HPDE6-E6E7 (cell line): Measurements from ENCODE around the gene CFAP53.
"Not testable (repeated sequence)": the region's sequence is repeated elsewhere in the genome, so short reads cannot be mapped to it uniquely, and the experiment has no call there.

Experiments used
- DNase-seq: peaks from one replicate; pipeline ENCODE4 v3.0.0; 2011; ENCODE audit warnings: missing footprints; ENCODE audit errors: extremely low spot score

CFAP53 gene

DNA sequence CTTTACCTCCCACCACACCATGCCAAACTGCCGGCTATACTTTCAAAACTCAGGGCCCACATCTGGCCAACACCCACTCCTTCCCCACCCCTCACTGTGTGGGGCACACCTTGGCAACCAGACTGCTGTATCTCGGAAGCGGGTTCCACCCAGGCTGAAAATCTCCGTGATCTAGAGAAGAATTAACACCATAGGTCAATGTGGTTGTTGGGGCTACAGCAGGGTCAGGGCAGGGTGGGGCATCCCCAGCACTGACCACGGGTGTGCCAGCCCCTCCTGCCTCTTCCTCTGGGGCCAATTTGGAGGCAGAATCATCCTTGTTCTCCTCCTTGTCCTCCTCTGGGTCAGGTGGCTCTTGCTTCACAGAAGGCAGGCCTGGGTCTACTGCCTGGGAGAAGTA lies 6.3 kb upstream of the CFAP53 start:
- DNase-seq = no peak

DNA sequence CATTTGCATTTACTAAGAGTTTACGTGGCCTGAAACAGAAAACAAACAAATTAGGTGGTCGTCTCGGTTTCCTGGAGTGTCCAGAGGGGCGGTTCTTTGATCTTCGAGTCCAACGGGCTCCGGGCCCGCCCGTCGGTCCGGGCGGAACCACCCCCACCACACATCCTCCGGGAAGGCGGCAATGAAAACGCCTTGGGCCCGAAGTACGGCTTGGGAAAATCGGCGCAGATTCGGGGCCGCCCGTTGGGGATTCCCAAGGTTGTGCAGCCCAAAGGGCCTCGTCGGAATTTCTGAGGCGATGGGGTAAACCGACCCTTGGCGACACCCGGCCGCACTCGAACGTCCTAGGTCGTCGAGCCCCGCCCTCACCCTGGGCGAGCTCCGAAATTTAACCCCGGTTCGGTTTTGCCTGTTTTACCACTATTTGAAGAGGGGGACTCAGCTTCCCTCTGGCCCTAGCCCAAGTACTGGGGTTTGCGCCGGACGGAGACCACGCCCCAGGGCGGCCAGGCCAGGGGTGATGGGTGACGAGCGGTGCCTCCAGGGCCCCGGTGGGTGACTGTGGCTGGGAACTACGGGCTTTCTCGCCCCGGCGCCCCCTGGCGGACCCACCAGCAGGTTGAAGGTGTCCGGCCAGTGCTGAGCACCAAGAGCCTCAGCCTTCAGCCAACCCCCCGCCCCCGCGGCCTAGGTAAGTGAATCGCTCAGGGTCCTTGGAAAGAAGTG lies 1.9 kb upstream of the CFAP53 start:
- DNase-seq = peak; percentile 54

DNA sequence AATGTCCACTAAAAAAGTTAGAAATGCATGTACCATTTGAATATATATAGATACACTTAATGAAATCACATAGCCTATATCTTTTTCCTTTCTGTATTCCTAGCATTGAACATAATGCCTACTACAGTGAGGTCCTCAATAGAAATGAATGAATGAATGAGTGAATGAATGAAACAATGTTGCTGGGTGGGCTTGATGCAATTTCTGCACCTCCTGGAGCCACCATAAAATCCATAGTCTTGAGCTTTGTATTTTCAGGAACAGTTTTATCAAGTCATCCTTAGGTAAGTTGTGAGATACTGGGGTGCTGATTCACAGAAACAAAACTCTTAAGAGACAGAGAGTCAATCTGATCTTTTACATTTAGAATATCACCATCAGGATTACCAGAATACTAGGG lies 3.3 kb downstream of the CFAP53 start:
- DNase-seq = no peak

DNA sequence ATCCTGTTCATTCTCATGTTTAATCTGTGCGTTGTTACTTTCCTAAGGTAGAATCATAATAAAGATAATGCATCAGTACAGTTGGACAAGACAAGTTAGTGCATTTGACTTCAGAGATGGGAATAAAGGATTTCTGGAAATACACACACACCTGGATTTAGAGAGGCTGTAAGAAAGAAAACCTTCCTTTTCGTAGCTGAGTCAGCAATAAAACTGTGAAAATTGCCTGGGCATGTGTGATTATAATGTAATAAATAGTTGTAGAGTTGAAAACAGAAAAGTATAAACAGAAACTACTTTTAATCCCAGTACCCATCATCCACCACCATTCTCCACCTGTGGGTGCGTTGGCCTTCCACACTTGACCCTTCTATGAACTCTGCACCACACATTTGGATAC lies 15.4 kb downstream of the CFAP53 start:
- no peak for DNase-seq

DNA sequence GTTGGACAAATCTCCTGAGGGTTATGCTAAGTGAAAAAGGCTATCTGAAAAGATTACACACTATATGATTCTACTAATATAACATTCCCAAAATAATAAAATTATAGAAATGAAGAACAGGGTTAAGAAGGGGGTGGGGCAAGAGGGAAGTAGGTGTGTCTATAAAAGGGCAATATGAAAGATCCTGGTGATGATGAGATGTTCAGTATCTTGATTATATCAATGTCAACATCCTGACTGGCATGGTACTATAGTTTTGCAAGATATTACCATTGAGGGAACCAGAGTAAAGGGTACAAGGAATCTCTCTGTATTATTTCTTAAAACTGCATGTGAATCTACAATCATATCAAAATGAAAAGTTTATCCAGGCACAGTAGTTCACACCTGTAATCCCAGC lies 16.7 kb downstream of the CFAP53 start:
- DNase-seq = no peak

DNA sequence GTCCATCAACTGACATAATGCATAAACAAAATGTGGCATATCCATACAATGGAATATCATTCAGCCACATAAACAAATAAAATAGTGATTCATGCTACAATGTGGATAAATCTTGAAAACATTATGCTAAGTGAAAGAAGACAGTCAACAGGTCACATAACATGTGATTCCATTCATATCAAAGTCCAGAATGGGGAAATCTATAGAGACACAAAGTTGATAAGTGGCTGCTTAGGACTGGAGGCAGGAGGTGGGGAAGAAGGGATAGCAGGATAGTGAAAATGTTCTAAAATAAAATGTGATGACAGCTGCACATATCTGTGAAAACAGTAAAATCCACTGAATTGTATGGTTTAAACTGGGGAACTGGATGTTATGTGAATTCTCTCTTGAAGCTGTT lies 18.7 kb downstream of the CFAP53 start:
- DNase-seq = no peak

DNA sequence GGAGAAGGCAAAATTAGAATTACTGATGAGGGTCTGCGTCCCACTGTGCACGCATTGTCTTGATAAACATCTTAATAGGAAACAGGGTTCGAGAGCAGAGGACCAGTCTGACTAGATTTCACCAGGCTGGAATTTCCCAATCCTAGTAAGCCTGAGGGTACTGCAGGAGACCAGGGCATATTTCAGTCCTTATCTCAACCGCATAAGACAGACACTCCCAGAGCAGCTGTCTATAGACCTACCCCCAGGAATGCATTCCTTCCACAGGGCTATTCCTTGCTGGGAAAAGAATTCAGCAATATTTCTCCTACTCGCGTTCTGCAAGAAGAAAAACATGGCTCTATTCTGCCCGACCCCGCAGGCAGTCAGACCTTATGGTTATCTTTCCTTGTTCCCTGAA lies 24.5 kb downstream of the CFAP53 start:
- DNase-seq = not testable (repeated sequence)

DNA sequence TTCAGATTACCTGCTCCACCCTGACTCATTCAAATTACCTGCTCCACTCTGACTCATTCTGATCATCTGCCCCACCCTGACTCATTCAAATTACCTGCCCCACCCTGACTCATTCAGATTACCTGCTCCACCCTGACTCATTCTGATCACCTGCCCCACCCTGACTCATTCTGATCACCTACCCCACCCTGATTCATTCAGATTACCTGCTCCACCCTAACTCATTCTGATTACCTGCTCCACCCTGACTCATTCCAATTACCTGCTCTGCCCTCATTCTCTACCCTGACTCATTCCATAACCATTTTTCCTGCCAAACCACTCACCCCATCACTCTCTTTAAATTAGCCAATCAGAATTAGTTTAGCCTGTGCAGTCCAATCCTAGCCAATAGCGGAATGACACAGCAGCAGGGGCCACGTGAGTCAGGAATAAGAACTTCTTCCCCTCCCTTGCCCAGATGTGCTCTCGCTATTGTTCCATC lies 26.2 kb downstream of the CFAP53 start:
- no peak for DNase-seq

DNA sequence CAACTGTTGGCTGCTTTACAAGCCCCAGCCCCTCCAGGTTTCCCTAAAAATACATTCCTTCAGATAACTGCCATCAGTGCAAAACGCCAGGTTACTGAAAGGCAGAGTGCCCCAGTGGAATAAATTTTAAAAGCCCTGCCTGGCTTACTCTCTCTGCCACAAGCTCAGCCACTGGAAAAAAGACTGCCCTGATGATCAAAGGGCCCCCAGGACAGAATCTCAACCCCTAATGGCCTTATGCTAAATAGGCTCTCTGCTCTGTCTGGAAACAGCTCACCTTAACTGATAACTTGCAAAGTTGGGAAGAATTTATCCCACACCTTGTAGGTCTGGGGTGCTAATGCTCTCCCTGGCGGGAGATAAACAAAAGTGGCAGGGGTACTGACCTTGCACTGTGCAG lies 33.9 kb downstream of the CFAP53 start:
- no peak for DNase-seq

DNA sequence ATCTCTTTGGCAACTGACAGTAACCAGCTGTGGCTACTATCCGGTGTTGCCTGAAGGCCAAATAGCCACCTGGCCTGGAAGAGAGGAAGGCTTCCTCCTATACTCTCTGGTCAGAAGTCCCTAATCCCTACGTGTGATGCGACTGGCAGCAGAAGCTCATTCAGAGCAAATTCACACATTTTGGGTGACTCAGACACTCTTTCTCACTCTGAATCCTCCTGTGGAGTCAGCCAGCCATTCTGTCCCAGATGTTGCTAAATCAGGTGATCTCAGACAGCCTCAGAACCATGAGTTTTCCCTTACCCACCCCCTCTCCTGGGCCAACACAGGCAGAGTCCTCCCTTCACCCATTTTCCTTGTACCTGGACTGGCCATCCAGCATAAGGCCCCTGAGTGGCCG lies 34.7 kb downstream of the CFAP53 start:
- peak; percentile 43 for DNase-seq

DNA sequence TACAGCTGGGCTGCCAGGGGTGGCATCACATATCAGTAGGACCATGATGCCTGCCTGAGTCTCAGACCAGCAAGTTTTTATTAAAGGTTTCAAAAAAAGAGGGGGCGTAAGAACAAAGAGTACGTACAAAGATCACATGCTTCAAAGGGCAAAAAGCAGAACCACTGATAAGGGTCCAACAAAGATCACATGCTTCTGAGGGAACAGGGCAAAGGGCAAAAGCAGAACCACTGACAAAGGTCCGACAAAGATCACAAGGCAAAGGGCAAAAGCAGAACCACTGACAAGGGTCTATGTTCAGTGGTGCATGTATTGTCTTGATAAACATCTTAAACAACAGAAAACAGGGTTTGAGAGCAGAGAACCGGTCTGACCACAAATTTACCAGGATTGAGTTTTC lies 46.0 kb downstream of the CFAP53 start:
- not testable (repeated sequence) for DNase-seq

DNA sequence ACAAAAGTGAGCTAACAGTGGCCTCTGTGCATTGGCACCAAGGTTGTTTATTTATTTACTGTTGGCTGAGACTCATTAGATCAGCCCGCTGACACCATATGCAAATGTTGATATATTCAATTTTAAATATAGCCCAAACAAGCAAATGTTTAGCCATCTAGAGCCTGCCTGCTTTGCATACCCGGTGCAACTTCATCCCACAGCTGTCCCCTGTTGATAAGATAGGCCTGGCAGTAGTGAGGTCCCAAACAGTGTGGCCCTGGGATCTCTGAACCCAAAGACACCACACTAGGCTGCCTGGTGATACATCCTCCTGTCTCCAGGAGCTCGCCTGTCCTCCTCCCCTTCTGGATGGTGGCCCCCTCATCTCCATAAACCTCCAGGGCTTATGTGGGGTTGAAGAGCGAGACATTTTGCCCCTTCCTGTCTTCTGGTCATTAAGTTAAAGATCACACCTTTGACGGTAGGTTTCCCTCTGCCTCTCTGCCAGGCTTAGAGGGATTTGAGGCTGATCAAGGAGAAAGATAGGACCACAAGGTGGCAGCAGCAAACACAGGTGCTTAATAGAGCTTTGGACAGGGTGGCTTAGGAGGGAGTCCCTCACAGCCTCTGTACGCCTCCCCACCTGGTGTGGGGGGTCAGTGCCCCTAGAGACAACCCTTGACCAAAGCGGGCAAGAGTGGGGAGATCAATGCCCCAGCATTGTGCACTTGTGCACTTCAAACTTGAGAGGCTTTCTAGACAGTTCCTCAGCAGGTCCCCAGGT lies 47.7 kb downstream of the CFAP53 start:
- no peak for DNase-seq

DNA sequence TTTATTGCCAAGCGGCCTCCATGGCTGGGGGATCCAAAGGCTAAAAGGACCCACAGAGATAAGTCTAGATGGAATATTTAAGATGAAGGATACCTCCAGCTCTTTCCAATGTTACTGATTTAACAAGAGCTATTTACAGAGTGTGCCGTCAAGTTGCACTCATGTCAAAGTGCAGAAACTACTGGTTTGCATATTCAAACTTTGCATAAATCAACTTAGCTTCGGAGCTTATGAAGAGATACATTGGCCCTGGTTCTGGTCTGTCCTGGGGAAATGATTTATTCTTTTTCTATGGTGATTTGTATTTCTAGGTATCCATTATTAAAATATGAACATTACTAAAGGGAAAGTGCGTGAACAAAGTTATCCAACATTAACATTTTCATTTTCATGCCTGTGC lies 57.0 kb downstream of the CFAP53 start:
- no peak for DNase-seq

DNA sequence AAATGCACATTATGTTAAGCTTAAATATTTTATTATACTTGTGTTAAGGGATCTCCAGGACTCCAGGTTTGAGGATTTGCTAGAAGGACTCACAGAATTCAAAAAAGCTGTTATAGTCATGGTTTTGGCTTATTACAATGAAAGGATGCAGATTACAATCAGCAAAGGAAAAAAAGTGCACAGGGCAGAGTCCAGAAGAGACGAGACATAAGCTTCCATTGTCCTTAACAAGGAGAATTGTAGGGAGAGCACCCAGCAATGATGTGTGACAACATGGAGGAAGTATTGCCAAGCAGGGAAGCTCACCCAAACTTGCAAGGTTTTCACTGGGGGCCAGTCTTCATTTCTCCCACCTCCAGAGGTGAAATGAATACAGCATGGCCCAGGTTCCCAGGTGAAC lies 58.6 kb downstream of the CFAP53 start:
- DNase-seq = no peak

DNA sequence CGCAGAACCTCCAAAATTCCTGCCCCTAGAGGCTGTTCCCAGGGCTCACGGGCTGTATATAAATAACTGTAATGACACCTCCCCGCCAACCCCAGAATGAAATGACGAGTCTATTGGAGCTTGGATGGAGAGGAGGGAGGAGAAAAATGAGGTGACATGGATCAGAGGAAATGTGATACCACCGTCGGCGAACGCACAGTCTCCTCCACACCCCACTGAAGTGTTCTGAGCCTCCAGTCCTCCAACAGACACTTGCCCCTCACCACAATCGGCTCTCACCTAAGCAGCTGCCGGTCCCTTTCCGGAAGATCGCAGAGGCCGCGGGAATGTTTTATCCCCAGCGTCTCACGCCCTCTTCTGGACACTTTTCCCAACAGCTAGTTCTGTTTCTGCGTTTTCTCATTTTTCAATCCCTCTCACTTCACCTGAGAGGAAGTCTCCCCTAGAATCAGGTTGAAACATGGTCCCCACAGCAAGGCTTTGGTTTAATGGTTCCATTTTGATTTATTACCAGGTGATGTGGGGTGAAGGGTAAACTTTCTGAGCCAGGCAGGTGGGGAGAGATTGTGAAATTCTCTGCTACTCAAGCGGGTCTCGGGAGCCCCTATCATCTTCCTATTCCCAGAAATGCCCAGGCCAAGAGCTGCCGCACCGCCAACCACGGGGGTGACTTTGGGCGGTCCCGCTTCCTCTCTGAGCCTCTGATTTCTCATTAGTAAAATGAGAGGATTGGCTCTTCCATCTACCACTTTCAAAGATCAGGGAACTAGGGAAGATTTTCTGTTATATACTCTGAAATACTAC lies 62.3 kb downstream of the CFAP53 start:
- DNase-seq = peak; percentile 50

DNA sequence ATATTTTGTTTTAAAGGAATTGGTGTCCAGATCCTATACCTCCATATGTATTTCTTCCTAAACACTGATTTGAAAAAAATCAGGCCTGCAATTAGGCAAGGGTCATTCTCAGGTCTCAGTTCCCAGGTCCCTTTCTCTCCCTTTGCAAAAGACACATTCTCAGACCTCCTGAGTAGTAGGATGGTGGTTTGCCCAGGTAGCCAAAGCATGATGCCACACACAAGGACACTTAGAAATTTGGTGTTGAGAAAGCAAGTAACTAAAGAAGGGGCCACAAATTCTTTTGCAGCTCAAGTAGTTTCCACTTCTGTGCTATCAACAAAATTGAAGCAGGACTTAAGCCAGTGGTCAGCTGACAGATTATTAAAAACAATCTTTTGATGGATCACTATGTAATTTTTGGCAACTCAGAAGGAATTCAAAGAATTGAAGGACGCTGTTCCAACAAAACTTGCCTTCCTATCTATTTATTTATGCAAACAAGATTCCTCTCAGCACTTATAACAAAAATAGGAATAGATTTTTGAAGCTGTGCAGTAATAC lies 64.7 kb downstream of the CFAP53 start:
- no peak for DNase-seq

DNA sequence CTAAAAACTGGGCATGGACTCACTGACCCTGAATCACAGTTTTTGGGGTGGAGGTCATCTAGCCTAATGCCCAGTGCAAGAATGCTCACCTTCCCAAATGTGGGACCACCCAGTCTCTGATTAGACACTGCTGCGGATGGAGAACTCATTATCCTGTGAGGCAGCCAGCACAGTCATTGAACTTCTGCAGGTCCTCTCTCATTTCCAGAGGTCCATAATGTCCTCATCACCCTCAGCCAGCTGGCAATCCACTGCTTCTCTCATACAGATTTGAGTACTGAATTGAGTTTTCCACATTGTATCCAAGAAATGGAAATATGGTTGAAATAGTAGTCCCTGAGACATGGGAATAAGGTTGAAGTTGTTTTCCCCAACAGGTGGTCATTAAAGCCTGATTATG lies 66.4 kb downstream of the CFAP53 start:
- no peak for DNase-seq

DNA sequence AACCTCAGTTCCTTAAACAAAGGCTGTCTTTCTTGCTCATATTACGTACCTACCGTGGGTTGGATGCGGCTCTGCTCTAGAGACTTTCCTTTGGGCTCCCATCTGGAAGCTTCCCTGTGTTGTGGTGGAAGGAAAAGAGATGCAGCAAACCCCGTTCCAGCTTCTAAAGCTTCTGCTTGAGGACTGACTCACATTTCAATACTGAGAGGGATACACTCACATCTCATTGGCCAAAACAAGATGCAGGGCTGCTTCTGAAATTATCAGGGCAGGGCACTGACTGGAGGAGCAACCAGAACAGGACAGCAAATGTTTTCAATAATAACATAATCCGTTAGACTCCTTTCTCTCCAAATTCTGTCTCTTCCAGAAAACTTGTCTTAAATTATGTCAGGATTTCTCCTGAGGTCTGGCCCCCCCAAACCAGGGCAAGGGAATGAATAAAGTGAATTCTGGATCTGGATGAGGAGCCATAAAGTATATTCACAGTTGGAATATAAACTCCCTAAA lies 66.9 kb downstream of the CFAP53 start:
- DNase-seq = no peak

DNA sequence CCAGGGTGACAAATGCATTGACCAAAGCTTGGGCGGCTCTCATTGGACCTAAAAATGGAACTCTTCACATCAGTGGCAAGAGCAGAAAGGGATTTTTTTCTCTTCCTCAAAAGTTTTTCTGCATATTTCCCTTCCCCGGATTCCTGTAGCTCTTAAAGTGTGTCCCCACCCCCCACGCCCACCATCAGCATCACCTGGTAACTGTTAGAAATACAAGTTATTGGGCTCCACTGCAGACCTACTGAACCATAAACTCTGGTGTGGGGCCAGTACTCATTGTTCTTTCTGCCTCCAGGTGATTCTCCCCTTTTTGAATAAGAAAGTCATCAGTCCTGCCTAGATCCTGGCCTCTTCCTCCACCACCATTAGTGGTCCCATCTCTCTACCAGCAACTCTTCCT lies 70.0 kb downstream of the CFAP53 start:
- DNase-seq = no peak

DNA sequence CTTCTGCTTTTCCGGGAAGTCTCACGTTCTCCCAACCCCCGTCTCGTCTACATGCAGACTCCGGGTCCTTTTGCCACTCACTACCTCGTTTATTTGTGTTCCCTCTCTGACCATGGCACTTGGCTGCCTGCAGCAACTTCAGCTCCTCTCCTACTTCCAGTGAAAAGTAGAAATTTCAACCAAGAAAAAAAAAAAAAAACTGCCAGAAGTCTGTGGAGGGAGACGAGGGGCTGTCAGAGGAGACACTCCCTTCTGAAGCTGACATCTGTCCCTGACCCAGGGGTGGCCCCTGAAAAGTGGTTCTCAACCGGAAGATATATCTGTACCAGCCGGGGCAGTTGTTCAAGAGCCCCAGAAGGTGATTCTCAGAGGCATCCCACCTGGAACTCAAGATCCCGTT lies 70.6 kb downstream of the CFAP53 start:
- DNase-seq = no peak

DNA sequence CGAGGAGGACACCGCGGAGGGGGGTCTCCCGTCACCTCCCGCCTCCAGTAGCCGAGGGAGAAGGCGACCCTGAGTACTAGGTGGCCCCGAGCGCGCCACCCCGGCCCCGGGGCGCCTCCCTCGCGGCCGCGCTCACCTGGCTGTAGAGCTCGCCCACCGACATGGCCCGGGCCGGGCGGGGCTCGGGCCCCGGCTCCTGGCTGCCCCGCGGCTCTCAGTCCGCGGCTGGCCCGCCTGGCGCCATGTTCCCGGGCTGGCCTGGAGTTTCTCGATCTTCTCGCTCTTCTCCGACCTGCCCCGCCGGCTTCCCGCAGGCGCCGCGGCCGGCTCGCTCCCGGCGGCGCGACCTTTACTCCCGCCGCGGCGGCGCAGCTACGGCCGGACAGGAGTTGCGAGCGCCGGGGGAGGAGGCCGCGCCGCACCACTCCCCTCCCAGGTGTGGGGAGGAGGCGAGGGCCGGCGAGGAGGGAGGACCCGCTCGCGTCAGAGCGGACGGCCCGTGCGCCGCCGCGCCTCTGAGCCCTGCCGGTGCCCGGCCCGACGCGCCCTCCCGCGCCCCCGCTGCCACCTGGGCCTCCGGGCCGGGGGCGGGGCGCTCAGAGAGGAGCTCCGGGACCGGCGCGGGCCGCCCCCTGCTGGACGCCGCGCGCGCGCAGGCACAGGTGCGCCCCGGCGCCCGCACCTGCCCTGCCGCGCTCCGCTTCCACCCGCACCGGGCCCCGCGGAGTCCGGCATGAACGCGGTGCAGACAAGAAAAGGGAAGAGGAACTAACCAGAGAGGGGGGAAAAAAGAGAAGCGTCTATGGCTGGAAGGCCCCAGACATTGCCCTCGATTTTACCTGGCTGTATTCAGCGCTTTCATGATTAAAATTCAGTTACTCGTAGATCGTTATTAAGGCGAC lies 71.4 kb downstream of the CFAP53 start, which contains the start of gene MYO5B:
Gene MYO5B, minus strand, starts transcription at position 517 of the 902 bp plus-strand sequence. Its CDS starts 354 bp downstream, at position 163.
- DNase-seq = peak; percentile 73
